GM18873 (cell line): ENCODE results near the gene PTTG1IP2.

Source experiments
- ATAC-seq: cut with Tn5 transposase; IDR thresholded peaks from one replicate; pipeline ENCODE4 v1.9.1; 2021; ENCODE audit warnings: mild to moderate bottlenecking, moderate library complexity, moderate number of reproducible peaks; ENCODE audit not compliant: unreplicated experiment, low FRiP score

The PTTG1IP2 gene

DNA sequence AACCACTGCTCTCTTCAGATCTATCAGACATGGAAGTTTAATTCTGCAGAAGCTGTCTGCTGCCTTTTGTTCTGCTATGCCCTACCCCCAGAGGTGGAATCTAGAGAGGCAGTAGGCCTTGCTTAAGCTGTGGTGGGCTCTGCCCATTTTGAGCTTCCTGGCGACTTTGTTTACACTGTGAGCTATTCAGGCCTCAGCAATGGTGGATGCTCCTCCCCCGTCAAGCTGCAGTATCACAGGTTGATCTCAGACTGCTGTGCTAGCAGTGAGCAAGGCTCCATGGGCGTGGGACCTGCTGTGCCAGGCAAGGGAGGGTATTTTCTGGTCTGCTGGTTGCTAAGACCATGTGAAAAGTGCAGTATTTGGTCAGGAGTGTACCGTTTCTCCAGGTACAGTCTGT lies 81.6 kb downstream of the PTTG1IP2 start:
- no peak for ATAC-seq

DNA sequence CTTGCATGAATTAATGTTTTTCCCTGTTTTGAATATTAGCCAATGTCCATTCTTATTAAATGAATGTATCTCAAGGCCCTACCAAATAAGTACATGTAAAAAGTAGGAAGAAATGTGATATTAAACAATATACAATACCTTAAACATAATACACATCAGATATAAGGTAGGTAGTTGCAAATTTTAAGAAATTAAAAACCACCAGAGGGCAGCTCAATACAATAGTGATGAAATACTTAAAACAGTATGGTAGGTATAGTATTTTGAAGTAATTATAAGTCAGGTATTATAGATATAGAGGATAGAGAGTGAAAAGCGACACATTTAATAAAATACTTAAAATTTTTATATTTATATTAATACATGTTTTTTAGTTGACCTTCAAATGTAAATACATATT lies 83.1 kb downstream of the PTTG1IP2 start:
- no peak for ATAC-seq

DNA sequence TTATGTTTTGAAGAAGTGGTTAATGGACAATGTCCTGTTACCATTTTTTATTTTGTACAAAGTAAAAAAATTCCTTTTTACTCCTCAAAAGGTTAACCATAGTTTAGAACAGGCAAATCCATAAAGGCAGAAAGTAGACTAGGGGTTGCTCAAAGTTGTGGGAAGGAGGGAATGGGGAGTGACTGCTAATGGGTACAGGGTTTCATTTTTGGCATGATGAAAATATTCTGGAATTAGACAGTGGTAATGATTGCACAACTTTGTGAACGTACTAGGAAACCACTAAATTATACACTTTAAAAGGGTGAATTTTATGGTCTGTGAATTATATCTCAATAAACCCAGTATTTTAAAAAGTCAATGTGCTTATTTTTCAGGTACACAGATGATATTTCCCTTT lies 91.3 kb downstream of the PTTG1IP2 start:
- ATAC-seq: no peak
